ENCODE data around the gene SLC25A11.
"Not testable (repeated sequence)": the region's sequence is repeated elsewhere in the genome, so short reads cannot be mapped to it uniquely, and the experiment has no call there.

DNA sequence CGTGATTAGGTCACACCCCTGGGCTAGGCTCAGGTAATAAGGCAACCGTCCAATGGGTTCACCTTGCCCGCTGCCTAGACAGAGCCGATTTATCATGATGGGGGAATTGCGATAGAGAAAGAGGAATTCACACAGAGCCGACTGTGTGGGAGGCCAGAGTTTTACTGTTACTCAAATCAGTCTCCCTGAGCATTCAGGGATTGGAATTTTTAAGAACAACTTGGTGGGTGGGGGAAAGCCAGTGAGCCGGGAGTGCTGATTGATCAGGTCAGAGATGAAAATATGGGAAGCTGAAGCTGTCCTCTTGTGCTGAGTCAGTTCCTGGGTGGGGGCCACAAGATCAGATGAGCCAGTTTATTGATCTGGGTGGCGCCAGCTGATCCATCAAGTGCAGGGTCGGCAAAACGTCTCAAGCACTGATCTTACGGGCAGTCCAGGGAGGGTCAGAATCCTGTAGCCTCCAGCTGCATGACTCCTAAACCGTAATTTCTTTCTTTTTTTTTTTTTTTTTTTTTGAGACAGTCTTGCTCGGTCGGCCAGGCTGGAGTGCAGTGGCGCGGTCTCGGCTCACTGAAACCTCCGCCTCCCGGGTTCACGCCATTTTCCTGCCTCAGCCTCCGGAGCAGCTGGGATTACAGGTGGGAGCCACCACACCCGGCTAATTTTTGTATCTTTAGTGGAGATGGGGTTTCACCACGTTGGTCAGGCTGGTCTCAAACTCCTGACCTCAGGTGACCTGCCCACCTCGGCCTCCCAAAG lies 13.1 kb downstream of the SLC25A11 start:
- TF ChIP-seq CTCF (IDR thresholded peaks at IDR 0.05; ENCODE audit: insufficient read depth, low read depth, low read length); EZH2 (IDR thresholded peaks at IDR 0.05; ENCODE audit: insufficient read depth, low read length): not testable (repeated sequence)

All from astrocyte (in vitro differentiated cells and primary cell).